GM12892 (cell line): Measurements from ENCODE around the gene CPA1.

Source experiments
- POLR2A ChIP-seq: IDR thresholded peaks from 2 replicates; pipeline ENCODE4 v1.6.1; 2011; ENCODE audit warnings: low read depth, low read length, control low read depth
- POLR2AphosphoS5 ChIP-seq: IDR thresholded peaks from 2 replicates; pipeline ENCODE4 v1.6.1; 2011; ENCODE audit warnings: low read depth, low read length, control low read depth

DNA sequence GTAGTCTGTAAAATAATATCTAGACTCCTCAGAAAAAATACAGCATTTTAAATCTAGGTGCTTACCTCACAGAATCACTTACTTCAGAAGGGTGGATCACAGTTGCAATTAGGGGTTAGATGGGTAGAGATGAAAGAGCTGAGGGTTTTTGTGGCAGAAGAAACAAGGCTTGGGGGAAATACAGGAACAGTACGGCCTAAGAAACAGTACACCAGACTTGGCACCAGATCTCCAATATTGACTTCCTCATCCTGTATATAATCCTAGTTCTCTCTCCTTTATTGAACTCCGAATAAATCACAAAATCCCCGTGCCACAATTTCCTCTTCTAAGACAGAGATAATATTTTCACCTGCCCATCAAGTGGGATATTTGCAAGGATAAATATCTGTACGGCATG, 46.3 kb downstream of the CPA1 start:
- TF ChIP-seq POLR2A (no peak), POLR2AphosphoS5 (no peak)
